PC-3 (cell line): ENCODE measurements around the gene EPS8L3. TPM values are rescaled to one million over a fixed set of nuclear protein-coding genes. Genes with fewer than 3 reads are reported as not detected.

Experiments
- ATAC-seq: fragments of 200-7000 bp; cut with Tn5 transposase; 2 replicates; pipeline ENCODE4 v1.9.1; 2020; ENCODE audit warnings: mild to moderate bottlenecking, moderate library complexity
- Bru-seq: library from RNA; stranded (reverse); fragments of 400-500 nt; gene quantifications from one replicate; lab custom pipeline; 2021; lab: Mats Ljungman, UMichigan
- BruChase-seq, 2 experiments: library from RNA; stranded (reverse); fragments of 400-500 nt; gene quantifications; one replicate each; lab custom pipeline; 2021; lab: Mats Ljungman, UMichigan
- BruUV-seq: library from RNA; stranded (reverse); fragments of 400-500 nt; replicated peaks from 2 replicates; lab custom pipeline; 2021; lab: Mats Ljungman, UMichigan
- CTCF ChIA-PET: fragments of 300-600 bp; sonication (Branson Sonifier 250); formaldehyde crosslinking; loops from one replicate; lab custom pipeline; 2022; ENCODE audit warnings: antibody characterized with exemption; lab: Charles Lee
- POLR2A ChIA-PET: fragments of 300-600 bp; sonication (Branson Sonifier 250); formaldehyde crosslinking; loops from one replicate; lab custom pipeline; 2022; ENCODE audit warnings: antibody characterized with exemption; ENCODE audit not compliant: unreplicated experiment; lab: Charles Lee
- DNase-seq: peaks from one replicate; pipeline ENCODE4 v3.0.0-alpha.2; 2015
- H2AFZ ChIP-seq: fragments of 300-600 bp; sonication (generic); 2 replicates; pipeline ENCODE4 v1.6.0; 2016; ENCODE audit warnings: antibody characterized with exemption, low read length
- H3F3A ChIP-seq: fragments of 300-600 bp; sonication (generic); one replicate; pipeline ENCODE4 v1.6.0; 2017; ENCODE audit warnings: antibody characterized with exemption, low read length, control low read depth, mild to moderate bottlenecking; ENCODE audit not compliant: unreplicated experiment
- H3K27ac ChIP-seq: fragments of 300-600 bp; sonication (generic); 2 replicates; pipeline ENCODE4 v1.5.1; 2016; ENCODE audit warnings: mild to moderate bottlenecking, low read length
- H3K27me3 ChIP-seq: fragments of 300-600 bp; sonication (generic); 2 replicates; pipeline ENCODE4 v1.6.1; 2016; ENCODE audit warnings: low read length, mixed read lengths
- H3K36me3 ChIP-seq: fragments of 300-600 bp; sonication (generic); 2 replicates; pipeline ENCODE4 v1.6.1; 2016; ENCODE audit warnings: low read depth, mixed run types, low read length, mixed read lengths
- H3K4me1 ChIP-seq: fragments of 300-600 bp; sonication (generic); 2 replicates; pipeline ENCODE4 v1.5.1; 2016; ENCODE audit warnings: low read length; ENCODE audit not compliant: insufficient read depth
- H3K4me2 ChIP-seq: fragments of 300-600 bp; sonication (generic); 2 replicates; pipeline ENCODE4 v1.6.0; 2016; ENCODE audit warnings: low read length
- H3K4me3 ChIP-seq: fragments of 300-600 bp; sonication (generic); 2 replicates; pipeline ENCODE4 v1.5.1; 2016; ENCODE audit warnings: mild to moderate bottlenecking, low read length, mixed read lengths
- H3K79me2 ChIP-seq: fragments of 300-600 bp; sonication (generic); 2 replicates; pipeline ENCODE4 v1.6.1; 2017; ENCODE audit warnings: low read length, mixed read lengths
- H3K9ac ChIP-seq: fragments of 300-600 bp; sonication (generic); 2 replicates; pipeline ENCODE4 v1.6.0; 2016; ENCODE audit warnings: mild to moderate bottlenecking, low read length
- H3K9me2 ChIP-seq: fragments of 300-600 bp; sonication (generic); replicated peaks from 2 replicates; pipeline ENCODE4 v1.6.1; 2016; ENCODE audit warnings: mixed run types, low read length, mixed read lengths
- H3K9me3 ChIP-seq: fragments of 300-600 bp; sonication (generic); 2 replicates; pipeline ENCODE4 v1.6.1; 2016; ENCODE audit warnings: low read length, mixed read lengths
- H4K20me1 ChIP-seq: fragments of 300-600 bp; sonication (generic); 2 replicates; pipeline ENCODE4 v1.6.1; 2016; ENCODE audit warnings: low read length, mixed read lengths
- EZH2 ChIP-seq: fragments of 300-600 bp; sonication (generic); IDR thresholded peaks from one replicate; pipeline ENCODE4 v1.6.1; 2017; ENCODE audit warnings: antibody characterized with exemption, mild to moderate bottlenecking, low read length; ENCODE audit not compliant: unreplicated experiment
- EZH2phosphoT487 ChIP-seq: fragments of 300-600 bp; sonication (generic); IDR thresholded peaks from 2 replicates; pipeline ENCODE4 v1.6.1; 2018; ENCODE audit warnings: mild to moderate bottlenecking, antibody characterized with exemption, low read length, borderline replicate concordance
- intact Hi-C: fragments of 100-400 bp; cut with micrococcal nuclease; formaldehyde crosslinking; loops from 2 replicates; pipeline ENCODE4 v1.9.0; 2023
- long read RNA-seq: library from polyadenylated mRNA; unstranded; transcript quantifications from one replicate; pipeline ENCODE4 v2.0.0, GENCODE V29; 2021; ENCODE audit not compliant: unreplicated experiment
- total RNA-seq: library from RNA; depleted of rRNA; stranded (reverse); fragments of >200 nt; gene quantifications from 2 replicates; pipeline ENCODE4 v1.2.3, GENCODE V29; 2014; rRNA removed
- TF ChIP-seq, protein P1 (sequence below): fragments of 300-600 bp; sonication (generic); conservative IDR thresholded peaks from 2 replicates; pipeline ENCODE4 v1.5.1; 2017; ENCODE audit warnings: antibody characterized with exemption, low read depth, mild to moderate bottlenecking, low read length

The EPS8L3 gene, protein sequence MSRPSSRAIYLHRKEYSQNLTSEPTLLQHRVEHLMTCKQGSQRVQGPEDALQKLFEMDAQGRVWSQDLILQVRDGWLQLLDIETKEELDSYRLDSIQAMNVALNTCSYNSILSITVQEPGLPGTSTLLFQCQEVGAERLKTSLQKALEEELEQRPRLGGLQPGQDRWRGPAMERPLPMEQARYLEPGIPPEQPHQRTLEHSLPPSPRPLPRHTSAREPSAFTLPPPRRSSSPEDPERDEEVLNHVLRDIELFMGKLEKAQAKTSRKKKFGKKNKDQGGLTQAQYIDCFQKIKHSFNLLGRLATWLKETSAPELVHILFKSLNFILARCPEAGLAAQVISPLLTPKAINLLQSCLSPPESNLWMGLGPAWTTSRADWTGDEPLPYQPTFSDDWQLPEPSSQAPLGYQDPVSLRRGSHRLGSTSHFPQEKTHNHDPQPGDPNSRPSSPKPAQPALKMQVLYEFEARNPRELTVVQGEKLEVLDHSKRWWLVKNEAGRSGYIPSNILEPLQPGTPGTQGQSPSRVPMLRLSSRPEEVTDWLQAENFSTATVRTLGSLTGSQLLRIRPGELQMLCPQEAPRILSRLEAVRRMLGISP
- total RNA-seq (not detected in 2 replicates), Bru-seq, nascent RNA (not detected), BruChase-seq, experiment 1, labeled RNA remaining after a 6-hour chase (not detected), BruChase-seq, experiment 2, labeled RNA remaining after a 2-hour chase (percentile 5 among the genes with signal in this experiment)
- long read RNA-seq, result 0 reads

DNA sequence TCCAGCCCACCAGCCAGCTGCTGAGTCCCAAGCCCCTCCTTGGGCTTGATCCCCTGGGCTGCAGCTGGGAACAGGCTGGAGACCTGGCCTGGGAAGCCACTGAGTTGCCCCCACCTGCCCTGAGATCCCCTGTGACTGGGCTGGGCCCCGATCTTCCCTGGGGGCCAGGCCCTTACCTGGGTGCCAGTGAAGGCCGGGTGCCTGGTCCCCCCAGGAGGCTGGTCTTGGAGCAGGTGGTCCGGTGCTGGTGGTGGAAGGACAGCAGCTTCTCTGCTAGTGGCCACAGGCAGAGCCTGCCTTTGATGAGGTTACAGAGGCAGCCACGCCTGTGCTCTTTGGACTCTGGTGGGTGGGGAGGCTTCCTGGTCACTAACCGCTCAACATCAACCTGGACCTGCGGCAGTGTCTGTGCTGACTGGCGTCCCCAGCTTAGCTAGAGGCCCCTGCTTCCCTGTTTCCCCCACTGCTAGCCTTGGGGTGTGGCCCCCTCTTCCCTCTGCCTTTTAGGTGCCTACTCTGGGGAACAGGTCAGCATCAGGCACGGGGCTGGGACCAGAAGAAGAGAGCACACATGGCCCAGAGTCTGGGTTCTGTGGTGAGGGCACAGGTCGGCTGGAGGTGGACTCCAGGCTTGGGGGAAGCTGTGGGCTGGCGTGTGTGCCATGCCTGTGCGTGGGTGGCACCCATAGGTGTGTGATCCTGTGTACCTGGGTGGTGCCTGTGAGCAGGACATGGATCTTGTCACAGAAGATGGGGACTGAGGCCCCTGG lies at the start of gene EPS8L3:
Gene EPS8L3 (minus strand): TSS at position 278 of the 770 bp plus-strand sequence. CDS start 2,174 bp downstream, outside the sequence.
- BruUV-seq, result no TSS peak
- DNase-seq (no peak), ATAC-seq (no peak; the same call in 1 of the 2 replicates)
- H3K36me3 ChIP-seq, result no peaks in the 10 kb centered on the region
- TF ChIP-seq EZH2 (no peak), EZH2phosphoT487 (no peak)
- TF ChIP-seq, protein P1, sequence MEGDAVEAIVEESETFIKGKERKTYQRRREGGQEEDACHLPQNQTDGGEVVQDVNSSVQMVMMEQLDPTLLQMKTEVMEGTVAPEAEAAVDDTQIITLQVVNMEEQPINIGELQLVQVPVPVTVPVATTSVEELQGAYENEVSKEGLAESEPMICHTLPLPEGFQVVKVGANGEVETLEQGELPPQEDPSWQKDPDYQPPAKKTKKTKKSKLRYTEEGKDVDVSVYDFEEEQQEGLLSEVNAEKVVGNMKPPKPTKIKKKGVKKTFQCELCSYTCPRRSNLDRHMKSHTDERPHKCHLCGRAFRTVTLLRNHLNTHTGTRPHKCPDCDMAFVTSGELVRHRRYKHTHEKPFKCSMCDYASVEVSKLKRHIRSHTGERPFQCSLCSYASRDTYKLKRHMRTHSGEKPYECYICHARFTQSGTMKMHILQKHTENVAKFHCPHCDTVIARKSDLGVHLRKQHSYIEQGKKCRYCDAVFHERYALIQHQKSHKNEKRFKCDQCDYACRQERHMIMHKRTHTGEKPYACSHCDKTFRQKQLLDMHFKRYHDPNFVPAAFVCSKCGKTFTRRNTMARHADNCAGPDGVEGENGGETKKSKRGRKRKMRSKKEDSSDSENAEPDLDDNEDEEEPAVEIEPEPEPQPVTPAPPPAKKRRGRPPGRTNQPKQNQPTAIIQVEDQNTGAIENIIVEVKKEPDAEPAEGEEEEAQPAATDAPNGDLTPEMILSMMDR, result no peak
- ChIA-PET POLR2A (no interaction called here), CTCF (no interaction called here)
- H3K27me3 ChIP-seq, result no peaks in the 10 kb centered on the region
- no peak within 1 kb of the TSS for H2AFZ ChIP-seq
- H3K4me1 ChIP-seq, result peaks cover 10% of the 10 kb centered on the region
- no peaks in the 10 kb centered on the region for H3K9me2 ChIP-seq
- intact Hi-C loops, result no loop called here
- no peaks in the 10 kb centered on the region for H3F3A ChIP-seq
- H3K4me2 ChIP-seq, result no peak within 1 kb of the TSS
- H3K9ac ChIP-seq, result no peak within 1 kb of the TSS; the same call in 1 of the 2 replicates
- no peaks in the 10 kb centered on the region for H3K79me2 ChIP-seq
- no peaks in the 10 kb centered on the region for H3K9me3 ChIP-seq
- no peak within 1 kb of the TSS for H3K4me3 ChIP-seq
- H3K27ac ChIP-seq, result no peak within 1 kb of the TSS
- H4K20me1 ChIP-seq, result no peaks in the 10 kb centered on the region

DNA sequence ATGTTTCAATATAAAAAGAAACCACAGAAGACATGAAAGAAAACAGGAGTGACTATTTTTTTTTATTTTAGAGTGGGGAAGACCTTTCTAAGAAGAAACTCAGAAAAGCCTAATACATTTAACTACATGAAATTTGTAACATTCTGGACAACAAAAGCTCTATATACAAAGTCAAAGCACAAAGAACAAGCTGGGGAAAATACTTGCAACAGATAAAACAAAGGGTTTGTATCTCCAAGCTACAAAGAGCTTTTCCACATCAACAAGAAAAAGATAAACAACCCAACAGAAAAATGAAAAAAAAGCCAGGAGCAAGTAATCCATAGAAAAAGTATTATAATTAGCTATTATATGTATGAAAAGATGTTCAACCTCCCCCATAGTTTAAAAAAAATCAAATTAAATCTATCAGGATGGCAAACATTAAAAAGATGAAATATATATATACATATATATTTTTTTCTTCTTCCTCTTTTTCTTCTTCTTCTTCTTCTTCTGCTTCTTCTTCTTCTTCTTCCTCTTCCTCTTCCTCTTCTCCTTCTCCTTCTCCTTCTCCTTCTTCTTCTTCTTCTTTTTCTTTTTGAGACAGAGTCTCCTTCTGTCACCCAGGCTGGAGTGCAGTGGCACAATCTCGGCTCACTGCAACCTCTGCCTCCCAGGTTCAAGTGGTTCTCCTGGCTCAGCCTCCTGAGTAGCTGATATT lies 49.1 kb upstream of the EPS8L3 start:
- Histone ChIP-seq H3K4me1 (peaks cover 7% of the 10 kb centered on the region), H3K4me3 (no peak overlapping the region), H3K9ac (no peak overlapping the region), H3K9me3 (no peaks in the 10 kb centered on the region), H2AFZ (no peak overlapping the region), H3K79me2 (no peaks in the 10 kb centered on the region), H3F3A (no peaks in the 10 kb centered on the region), H3K27ac (no peak overlapping the region), H3K4me2 (no peak overlapping the region), H3K36me3 (no peaks in the 10 kb centered on the region), H3K27me3 (no peaks in the 10 kb centered on the region), H4K20me1 (no peaks in the 10 kb centered on the region), H3K9me2 (no peaks in the 10 kb centered on the region)
- TF ChIP-seq, protein P1, result no peak
- TF ChIP-seq EZH2phosphoT487 (no peak), EZH2 (no peak)
- no peak for DNase-seq
- BruUV-seq, result no TSS peak
- no peak for ATAC-seq
- intact Hi-C loops, result no loop called here
- CTCF ChIA-PET, result interaction anchor here (0.6 kb wide), 1 partner anchor 171 kb away, joined by 5 read pairs; no protein-coding TSS in a partner anchor
- POLR2A ChIA-PET, result interaction anchor here (0.7 kb wide), 1 partner anchor 1610 kb away, joined by 5 read pairs; no protein-coding TSS in a partner anchor
